ENCODE data around the gene FCMR.
A peak's percentile ranks its signal among the peaks of the same experiment; 100 is the strongest.
"Not testable (repeated sequence)": the region's sequence is repeated elsewhere in the genome, so short reads cannot be mapped to it uniquely, and the experiment has no call there.

The FCMR gene

DNA sequence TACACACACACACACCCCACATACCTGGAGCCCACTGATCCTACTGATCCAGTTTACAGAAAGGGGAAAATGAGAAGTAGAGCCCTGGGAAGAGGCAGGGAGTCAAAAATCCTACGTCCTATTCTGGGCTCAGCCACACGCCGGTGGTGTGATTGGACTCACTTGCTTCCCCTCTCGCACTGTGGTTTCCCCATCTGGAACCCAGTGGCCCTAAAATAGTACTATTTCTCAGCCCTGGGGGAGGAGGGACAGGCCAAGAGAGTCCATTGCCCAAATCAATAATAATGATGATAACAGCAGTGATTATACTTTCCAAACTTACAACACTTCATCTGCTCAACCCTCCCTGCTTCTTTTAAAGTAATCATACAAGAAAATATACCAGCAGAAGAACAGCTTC, 27.5 kb upstream of the FCMR start:
- no peak for DNase-seq

DNA sequence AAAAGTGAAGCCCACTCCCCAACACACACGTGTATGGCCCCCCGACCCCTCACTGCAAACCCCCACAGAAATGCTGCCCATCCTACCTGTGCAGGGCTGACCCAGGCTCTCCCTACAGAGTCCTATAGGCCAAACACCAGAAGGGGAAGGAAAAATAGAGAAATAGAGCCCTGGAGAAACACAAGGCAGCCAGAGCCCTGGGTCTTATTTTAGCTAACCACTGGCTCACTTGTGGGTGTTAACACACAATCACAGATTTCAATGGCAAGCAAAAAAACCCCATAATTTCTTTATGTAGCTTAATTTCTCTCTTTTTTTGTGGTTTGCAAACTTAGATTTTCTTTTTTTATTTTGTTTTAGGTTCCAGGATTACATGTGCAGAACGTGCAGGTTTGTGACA, 25.5 kb upstream of the FCMR start:
- DNase-seq = no peak

DNA sequence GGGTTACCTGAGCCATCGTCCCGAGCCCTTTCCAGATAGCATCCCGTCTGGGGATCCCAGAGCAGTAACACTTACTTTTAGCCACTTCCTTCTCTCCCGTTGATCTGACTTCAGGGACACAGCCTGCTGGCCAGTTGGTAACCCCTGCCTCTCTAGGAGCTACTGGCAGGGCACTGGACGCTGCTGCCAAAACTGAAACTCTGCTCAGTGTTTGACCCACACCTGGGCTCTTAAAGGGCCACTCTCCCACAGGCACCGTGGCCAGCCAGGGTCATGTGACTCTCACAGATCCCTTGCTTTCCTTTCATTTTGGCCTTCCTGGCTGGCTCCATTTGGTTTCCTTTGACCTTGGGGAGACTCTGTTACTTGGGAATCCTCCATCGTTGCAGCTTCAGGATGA, 24.5 kb upstream of the FCMR start, which contains the start of gene PIGR:
TSS of gene PIGR (minus strand) at position 206 of the 400 bp plus-strand sequence. CDS start 5,935 bp downstream, outside the sequence.
- DNase-seq = no peak

DNA sequence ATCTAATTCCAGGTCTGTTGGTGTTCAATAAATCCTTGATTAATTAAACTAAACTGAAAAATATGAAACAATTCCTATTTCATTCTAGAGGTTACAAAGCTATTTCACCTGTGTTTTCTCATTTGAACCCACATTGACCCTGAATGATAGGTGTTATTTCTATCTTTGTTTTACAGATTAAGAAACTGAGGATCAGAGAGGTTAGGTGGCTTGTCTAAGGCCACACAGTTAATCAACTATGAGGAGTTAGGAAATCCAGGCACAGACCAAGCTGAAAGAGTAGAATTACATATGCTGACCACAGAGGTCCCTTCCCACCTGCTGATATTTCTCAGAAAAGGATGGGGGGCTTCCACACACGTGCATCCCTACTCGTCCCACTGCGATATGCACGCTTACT, 24.0 kb upstream of the FCMR start:
- DNase-seq = no peak

DNA sequence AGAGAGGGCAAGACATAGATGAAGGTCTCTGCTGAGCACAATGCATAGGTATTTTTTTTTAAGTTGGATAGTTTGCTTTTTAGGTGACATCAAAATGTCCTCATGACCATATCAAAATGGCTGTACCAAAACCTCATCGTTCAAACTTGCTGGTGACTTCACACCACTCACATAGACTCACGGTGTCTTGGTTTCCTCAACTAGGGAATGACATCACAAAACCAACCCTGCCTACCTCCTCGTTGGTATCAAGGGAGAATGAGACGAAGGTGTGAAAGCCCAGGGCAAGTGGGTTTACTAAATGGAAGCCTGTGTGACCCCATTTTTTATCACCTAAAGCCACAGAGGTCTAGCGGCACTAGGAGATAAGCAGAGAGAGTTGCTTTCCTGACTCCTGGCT, 23.0 kb upstream of the FCMR start:
- DNase-seq = peak; percentile 27

DNA sequence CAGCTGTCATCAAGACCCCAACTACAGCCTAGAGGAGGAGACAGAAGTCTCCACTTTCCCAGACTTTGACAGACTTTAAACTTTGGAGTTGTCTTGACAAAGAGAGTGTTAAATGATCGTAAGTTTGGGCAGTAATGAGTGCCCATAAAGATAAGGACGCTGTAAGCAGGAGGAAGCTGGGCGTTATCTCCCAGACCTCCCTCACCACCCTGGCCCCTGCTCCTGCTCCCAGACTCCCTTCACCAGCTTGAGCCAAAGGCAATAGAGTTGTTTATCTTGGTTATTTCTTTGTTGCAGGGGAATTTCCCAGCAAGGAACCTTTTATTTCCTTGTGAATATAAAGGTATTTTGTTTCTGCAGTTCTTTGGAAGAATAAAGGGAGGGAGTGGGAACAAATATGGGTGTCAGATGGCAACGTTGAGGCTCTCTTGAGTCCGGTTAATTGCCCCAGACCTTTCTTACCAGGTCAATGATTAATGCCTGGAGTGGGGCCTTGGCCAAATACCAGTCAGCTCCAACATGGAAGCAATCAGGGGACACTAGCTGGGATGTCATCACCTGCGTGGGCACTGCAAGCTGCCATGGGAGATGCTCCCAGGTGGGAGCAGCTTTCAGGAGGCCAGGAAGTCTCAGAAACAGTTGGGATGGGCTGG, 20.2 kb upstream of the FCMR start:
- peak; percentile 88 for DNase-seq

DNA sequence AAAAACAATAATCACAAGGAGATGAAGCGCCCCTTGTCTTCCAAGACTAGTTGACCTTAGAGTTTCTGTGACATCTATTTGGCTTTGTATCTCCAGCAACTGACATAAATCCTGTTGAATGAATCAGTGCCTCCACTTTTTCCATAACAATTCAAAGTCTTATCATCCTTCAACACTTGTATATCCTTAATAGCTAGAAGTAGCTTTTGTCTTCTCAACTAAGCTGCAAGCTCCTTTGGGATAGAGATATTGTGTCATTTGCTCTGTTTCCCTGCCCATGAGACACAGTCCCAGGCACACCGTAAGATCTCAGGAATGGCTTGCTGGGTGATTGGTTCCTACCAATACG, 18.8 kb upstream of the FCMR start:
- DNase-seq = no peak

DNA sequence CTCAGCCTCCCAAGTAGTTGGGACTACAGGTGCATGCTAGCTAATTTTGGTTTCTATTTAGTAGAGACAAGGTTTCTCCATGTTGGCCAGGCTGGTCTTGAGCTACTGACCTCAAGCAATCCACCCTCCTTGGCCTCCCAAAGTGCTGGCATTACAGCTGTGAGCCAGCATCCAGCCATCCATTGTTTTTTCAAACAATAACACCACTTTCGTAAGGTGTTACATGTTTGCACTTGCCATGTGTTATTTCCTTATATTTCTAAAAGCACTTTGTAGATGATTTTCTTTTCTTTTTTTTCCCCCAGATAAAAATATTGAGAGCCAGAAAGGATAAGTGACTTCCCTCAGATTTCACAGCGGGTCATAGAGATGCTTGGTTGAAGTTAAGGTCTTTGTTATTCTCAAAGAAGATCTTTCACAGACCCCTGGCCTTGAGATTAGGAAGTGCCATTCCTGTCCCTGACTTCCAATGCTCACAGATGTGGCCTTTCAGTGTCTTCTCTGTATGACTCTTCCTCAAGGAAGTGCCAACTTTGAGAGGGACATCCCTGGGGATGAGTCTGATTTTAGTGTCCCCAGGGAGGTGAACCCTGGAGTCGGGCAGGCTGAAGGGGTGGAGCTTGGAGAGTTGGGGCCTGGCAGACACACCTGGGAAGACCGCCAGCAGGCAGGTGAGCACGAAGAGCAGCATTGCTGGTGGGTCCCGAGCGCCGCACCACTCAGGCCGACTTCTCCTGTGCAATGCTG, 18.3 kb upstream of the FCMR start:
- DNase-seq = no peak

DNA sequence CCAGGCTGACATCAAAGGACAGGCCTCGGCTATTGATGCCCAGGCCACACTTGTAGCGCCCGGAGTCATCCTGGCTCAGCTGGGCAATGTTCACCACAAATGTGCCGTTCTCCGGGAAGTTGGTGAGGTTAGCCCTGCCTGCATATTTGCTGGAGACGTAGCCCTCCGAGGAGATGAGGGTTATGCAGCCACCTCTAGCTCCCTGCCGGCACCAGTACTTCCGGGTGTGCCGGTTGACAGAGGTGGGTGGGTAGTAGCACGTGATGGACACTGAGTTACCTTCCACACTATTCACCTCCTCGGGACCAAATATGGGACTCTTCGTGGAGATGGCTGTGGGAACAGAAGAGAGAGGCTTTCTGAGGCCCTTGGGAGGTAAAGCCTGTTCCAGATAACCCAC, 17.4 kb upstream of the FCMR start:
- DNase-seq = no peak

DNA sequence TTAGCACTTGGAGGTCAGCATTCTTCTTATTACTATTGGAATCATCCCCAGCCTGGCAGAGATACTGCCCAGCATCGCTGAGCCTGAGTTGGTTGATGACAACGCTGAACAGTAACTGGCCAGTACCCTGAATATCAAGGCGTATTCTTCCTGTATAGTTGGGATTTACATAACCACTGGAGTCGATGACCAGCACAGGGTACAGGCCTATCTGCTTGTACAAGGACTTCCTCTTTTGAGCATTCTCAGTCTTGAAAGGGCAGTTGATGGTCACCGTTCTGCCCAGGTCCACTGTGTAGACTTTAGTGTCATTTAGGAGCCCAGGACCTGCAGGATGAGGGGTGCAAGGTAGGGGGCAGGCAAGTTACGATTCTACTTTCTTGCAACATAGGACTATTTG, 15.7 kb upstream of the FCMR start:
- peak; percentile 42 for DNase-seq

DNA sequence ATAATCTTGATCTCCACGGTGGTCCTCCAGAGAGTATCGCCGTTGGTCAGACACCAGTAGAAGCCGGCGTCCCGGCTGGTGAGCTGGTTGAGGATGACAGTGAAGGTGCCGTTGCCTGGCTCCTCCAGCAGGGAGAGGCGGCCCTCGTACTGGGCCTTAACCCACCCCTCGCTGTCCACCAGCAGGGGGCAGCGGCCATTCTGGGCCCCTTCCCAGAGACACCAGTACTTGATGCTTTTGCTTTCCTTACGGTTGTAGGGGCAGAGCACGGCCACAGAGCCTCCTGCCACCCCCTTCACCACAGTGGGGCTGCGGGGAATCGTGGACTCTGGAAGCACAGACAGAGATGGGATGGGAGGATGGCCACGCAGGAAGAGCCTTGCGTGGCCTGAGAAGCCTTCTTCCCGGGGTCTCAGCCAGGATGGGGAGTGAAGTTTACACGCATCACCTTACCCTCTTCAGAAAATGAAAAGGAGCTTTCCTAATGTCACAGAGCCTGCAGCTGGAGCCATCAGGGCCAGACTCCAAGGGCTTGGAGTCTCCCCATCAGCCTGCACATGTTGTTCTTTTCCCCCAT, 13.8 kb upstream of the FCMR start:
- DNase-seq = peak; percentile 87

DNA sequence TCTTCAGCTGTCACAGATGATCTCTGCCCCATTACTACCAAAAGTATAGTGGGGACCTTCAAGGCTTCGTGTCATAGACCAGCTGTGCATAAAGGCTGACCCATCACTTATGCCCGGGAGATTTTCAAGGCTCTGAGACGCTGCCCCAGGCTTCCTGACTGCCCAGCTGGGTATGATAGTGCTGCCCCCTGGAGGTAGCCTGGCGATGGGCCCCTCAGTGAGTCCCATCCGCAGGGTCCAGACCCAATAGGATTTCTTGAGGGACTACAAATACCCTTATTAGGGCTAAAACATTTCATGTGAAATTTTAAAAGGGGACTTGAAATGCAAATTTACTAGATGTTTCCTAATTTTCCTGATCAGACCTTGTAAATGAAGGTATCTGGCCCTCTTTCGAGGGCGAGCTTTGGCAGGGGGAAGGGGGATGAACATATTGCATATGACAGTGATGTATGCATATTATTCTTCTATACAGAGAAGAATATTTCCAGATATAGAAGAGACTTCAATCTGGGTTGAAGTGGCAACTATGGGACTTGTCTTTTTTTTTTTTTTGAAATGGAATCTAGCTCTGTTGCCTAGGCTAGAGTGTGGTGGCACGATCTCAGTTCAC, 11.7 kb upstream of the FCMR start:
- peak; percentile 68 for DNase-seq

DNA sequence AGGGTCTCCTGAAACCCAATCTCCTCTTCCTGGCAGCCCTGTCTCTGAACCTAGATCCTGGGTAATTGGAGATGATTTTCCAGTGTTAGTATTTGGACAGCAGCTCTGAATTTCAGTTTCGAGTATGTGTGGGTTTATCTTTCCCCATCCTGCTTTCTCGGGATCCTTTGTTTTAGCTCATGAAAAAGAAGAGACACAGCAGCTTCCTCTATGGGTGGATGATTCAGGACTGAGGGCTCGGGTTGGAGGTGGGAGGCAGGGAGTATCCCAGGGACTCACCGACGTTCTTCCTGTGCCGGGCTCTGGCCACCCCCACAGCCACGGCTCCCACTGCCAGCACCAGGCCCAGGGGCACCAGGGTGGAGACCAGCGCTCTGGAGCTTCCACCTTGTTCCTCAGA, 10.4 kb upstream of the FCMR start:
- DNase-seq = no peak

DNA sequence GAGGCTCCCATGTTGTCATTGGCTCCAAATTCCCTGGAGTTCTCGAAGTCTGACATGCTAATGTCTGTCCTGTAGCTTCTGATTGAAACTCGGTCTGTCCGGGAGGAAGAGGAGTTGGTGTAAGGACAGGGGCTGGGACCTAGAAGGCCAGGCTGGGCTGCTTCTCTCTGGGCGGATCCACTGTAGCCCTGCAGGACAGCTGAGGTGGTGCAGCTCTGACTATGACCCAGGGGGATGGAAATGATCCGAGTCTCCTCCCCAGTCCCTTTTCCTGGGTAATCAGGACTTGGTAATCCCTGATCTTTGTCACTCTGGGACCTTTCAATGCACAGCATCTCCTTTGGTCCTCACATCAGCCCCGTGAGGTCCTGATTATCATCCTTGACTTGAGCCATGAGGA, 10.0 kb upstream of the FCMR start:
- no peak for DNase-seq

DNA sequence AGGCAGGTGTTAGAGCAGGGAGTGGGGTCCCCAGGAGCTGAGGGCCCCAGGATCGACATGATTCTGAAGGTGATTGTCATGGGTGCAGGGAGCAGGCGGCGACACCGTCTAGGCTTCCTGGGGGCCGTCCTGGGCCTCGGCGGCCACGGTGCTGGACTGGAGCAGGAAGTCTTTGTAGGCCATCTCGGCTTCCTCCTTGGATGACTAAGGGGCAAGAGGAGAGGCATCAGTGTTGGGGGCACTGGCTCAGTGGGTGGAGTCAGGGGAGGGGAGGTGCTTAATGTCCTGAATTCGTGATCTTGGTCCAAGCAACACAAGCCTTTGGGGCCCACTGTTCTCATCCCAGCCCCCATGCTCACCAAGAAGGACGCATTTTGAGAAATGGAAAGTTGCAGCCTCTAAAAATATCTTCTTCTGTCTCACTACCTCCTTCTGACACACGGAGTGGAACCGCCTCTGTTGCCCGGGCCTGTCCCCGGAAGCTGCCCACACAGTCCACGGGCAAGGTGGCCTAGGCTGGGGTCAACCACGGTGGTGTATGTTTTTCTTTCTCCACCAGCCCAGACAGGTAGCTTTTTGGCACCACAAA, 8.6 kb upstream of the FCMR start:
- DNase-seq = peak; percentile 36

DNA sequence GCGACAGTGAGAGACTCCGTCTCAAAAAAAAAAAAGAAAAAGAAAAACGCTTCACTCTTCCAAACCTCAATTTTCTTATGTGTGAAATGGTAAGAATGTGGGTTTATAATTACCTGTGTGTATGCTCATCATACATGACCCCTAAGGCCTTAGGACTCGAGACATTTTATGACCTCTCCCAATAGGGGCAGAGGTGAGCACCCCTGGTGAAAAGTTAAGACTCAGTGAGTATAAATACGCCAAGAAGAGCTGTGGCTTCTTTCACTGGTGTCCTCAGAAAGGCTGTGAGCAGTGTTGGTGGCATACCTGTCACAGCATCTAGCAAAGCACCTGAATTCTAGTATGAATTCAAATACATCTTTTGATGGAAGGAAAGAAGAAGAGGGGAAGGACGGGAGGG, 7.8 kb upstream of the FCMR start:
- no peak for DNase-seq

DNA sequence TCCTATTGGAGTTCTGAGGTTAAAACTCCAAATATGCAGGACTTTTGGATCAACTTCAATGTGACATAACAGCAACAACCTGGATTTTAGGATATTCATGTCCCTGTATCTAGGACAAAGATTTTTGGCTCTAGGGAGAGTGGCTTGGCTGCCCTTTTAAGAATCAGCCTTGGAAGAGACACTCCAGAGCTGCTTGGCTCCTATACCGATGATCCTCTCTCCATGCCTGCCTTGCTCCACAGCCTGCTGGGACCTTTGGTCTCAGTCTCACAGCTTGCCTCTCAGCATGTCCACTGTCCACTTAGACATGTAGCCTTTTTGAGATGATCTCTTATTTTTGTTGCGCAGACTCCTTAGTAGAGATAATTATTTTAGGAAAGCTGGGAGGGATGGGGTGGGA, 4.5 kb upstream of the FCMR start:
- DNase-seq = no peak

DNA sequence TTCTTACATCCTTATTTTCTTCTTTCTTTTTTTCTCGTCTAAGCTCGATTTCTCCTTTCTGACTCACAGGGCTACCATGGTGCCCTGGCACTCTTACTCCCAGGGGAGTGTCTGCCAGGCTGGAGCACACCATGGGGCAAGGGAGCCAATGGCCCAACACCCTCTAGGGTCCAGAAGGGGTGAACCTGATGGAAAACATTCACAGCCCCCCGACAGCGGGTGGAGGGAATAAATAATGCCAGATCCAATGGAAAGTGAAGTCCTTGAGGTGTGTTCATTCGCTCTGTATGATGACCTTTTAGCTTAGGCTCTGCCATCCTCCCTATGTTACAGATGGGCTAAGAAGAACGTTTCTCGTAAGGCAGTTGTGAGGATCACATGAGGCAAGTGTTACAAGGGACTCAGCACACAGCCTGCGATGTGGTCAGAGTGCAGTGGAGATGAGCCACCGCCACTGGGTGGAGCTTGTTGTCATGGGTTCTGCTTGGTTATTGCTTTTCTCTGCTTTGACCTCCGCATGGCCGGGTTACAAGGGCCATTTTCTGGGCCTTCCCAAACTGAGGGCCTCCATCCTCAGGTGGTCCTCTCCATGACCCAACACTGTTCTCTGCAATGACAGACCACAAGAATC, 3.5 kb upstream of the FCMR start:
- DNase-seq = peak; percentile 75

DNA sequence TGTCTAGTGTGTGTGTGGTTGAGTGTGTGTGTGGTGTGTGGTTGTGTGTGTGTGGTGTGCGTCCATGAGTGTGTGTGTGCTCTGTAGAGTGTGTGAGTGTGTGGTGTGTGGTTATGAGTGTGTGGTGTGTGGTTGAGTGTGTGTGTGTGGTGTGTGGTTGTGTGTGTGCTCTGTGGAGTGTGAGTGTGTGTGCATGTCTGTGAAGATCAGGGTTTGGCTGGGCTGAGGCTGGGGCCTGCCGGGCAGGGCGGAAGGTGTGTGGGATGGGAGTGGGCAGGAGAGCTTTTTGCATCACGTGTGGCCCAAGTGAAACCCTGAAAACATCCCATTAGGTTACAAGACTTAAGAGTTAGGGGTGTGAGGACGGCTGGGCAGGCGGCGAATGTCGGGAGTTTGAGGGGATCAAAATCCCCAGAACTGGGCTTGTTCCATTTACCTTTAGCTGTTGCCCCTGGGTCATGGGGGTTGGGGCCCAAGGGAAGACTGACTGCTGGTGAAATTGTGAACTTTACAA, 2.9 kb upstream of the FCMR start:
- no peak for DNase-seq

DNA sequence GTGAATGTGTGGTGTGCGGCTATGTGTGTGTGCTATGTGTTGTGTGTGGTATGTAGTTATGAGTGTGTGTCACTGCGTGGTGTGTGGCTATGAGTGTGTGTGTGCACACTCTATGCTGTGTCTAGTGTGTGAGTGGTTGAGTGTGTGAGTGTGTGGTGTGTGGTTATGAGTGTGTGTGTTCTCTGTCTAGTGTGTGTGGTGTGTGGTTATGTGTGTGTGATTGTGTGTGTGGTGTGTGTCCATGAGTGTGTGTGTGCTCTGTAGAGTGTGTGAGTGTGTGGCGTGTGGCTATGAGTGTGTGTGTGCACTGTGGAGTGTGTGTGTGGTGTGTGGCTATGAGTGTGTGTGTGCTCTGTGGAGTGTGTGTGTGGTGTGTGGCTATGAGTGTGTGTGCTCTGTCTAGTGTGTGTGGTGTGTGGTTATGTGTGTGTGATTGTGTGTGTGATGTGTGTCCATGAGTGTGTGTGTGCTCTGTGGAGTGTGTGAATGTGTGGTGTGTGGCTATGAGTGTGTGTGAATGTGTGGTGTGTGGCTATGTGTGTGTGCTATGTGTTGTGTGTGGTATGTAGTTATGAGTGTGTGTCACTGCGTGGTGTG, 2.3 kb upstream of the FCMR start:
- not testable (repeated sequence) for DNase-seq

DNA sequence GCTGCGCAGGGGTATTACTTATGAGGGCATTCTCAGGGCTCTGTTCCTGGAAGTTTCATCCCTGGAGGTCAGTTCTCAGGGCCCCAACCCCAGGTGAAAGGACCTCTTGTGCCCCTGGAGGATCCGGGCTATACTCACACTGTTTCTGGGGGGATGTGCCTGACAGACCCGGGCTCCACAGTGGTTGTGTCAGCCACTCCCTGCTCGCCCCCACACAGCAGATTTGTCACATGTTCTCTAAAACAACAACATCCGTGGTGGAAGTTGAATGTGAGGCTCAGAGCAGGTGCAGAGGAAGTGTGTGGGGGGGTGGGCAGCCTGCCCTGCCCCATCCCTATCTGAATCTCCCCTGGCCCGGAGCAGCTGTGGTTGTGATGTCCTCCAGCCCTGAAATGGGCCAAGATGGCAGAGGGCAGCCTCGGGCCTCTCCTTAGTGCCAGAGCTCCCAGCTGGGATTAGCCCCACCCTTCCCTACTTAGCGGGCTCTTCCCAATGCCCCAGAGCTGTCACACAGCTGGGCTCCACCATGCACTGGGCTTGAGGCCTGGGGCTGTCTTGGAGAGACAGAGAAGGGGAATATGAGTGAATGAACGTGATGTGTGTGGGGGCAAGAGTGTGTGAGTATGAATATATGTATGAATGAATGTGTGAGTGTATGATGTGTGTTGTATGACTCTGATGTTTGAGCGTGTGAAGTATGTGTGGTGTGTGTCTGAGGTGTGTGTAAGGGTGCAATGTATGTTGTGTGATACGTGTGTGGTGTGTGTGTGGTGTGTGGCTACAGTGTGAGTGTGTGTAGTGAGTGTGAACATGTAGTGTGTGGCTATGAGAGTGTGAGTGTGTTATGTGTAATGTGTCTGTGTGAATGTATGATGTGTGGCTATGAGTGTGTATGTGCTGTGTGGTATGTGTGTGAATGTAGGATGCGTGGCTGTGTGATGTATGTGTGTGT, 1.5 kb upstream of the FCMR start:
- peak; percentile 66 for DNase-seq

All from hematopoietic multipotent progenitor cell treated with erythropoietin and hydrocortisone succinate and interleukin-3 and kit ligand, for 4 days (in vitro differentiated cells).